Right lung (tissue), 5 donors: ENCODE measurements around the gene SPEF1. TPM values are rescaled to one million over a fixed set of nuclear protein-coding genes. Genes with fewer than 3 reads are reported as not detected.
A peak's percentile ranks its signal among the peaks of the same experiment; 100 is the strongest.

Source experiments
- DNase-seq, 2 donors: peaks; one replicate each; pipeline ENCODE4 v3.0.0-alpha.2; 2013
- polyA plus RNA-seq, 5 donors: library from polyadenylated mRNA; unstranded; fragments of 120-200 nt; gene quantifications; one replicate each; pipeline versions ENCODE4 v1.2.1 to v1.2.3, GENCODE V29; 2013; ENCODE audit warnings: inconsistent platforms in 1 of 5, low replicate concordance in 1 of 5; ENCODE audit not compliant: insufficient read length in 5 of 5, insufficient read depth in 1 of 5

SPEF1 gene
- polyA plus RNA-seq, 5 donors, result 0.72 to 4.8 (median 2.3) TPM

GRCh38 chr20:3788685-3789155 lies 7.5 kb upstream of the SPEF1 start:
- no peak for DNase-seq

GRCh38 chr20:3787324-3788014 lies 6.2 kb upstream of the SPEF1 start:
- no peak for DNase-seq

GRCh38 chr20:3786665-3787323 lies 5.5 kb upstream of the SPEF1 start, which contains the start of gene CENPB:
Gene CENPB (minus strand): TSS chr20:3786740. CDS start chr20:3786483, 257 bp downstream.
- DNase-seq, result peak; percentile 86 to 89

- DNase-seq, result no peak
Measured at GRCh38 chr20:3786126-3786484, 4.9 kb upstream of the SPEF1 start.

- no peak for DNase-seq
Measured at GRCh38 chr20:3785240-3786125, 4.2 kb upstream of the SPEF1 start.

GRCh38 chr20:3784863-3785239 lies 3.6 kb upstream of the SPEF1 start:
- DNase-seq, result no peak

- no peak for DNase-seq
Measured at GRCh38 chr20:3784216-3784853, 3.1 kb upstream of the SPEF1 start.

- no peak for DNase-seq
Measured at GRCh38 chr20:3783511-3784195, 2.4 kb upstream of the SPEF1 start.

GRCh38 chr20:3783068-3783489 lies 1.8 kb upstream of the SPEF1 start:
- no peak for DNase-seq

- DNase-seq, result no peak
Measured at GRCh38 chr20:3782597-3782996, 1.3 kb upstream of the SPEF1 start.

GRCh38 chr20:3778976-3779375 lies 2.3 kb downstream of the SPEF1 start:
- DNase-seq, result no peak

- DNase-seq, result no peak
Measured at GRCh38 chr20:3777716-3778629, 3.3 kb downstream of the SPEF1 start.

- no peak for DNase-seq
Measured at GRCh38 chr20:3777381-3777715, 3.9 kb downstream of the SPEF1 start.

GRCh38 chr20:3775457-3776108 lies 5.7 kb downstream of the SPEF1 start:
- DNase-seq, result no peak

GRCh38 chr20:3771552-3772058 lies 9.6 kb downstream of the SPEF1 start:
- DNase-seq, result no peak

- peak; percentile 69 to 71 for DNase-seq
Measured at GRCh38 chr20:3768342-3769130, 12.7 kb downstream of the SPEF1 start.

- peak; percentile 98 for DNase-seq
Measured at GRCh38 chr20:3767427-3768341, 13.6 kb downstream of the SPEF1 start, which contains the start of gene ADISSP. Gene ADISSP (minus strand): TSS chr20:3767753. CDS start chr20:3760100, 7,653 bp downstream.

- DNase-seq, result no peak
Measured at GRCh38 chr20:3767110-3767426, 14.2 kb downstream of the SPEF1 start.
